GM12865 (cell line): ENCODE data around the gene FBXO47.
"Not testable (repeated sequence)": the region's sequence is repeated elsewhere in the genome, so short reads cannot be mapped to it uniquely, and the experiment has no call there.

Experiments
- DNase-seq: peaks from one replicate; pipeline ENCODE4 v3.0.0; 2010; ENCODE audit warnings: low read depth
- H3K4me3 ChIP-seq: 2 replicates; pipeline ENCODE4 v1.5.1; 2011; ENCODE audit warnings: mild to moderate bottlenecking, low read depth, low read length, control low read depth
- CTCF ChIP-seq: IDR thresholded peaks from 2 replicates; pipeline ENCODE4 v1.5.1; 2011; ENCODE audit warnings: low read length, control low read depth, low read depth, inconsistent platforms; ENCODE audit not compliant: insufficient read depth; ENCODE audit errors: missing control alignments

The FBXO47 gene

GRCh38 chr17:38915639-38915995 is 51.6 kb downstream of the FBXO47 start:
- no peak for DNase-seq
- TF ChIP-seq CTCF, result no peak

GRCh38 chr17:38914741-38915638 is 52.2 kb downstream of the FBXO47 start:
- TF ChIP-seq CTCF, result no peak
- H3K4me3 ChIP-seq, result no peak overlapping the region
- no peak for DNase-seq

More at GRCh38 chr17:38915639-38915995, 51.6 kb downstream of the FBXO47 start:
- no peak overlapping the region for H3K4me3 ChIP-seq

GRCh38 chr17:38912221-38912813 is 54.9 kb downstream of the FBXO47 start:
- H3K4me3 ChIP-seq, result no peak overlapping the region
- no peak for TF ChIP-seq CTCF
- DNase-seq, result no peak

GRCh38 chr17:38911731-38912081 is 55.5 kb downstream of the FBXO47 start:
- not testable (repeated sequence) for DNase-seq, H3K4me3 ChIP-seq

GRCh38 chr17:38911081-38911730 is 56.0 kb downstream of the FBXO47 start:
- no peak for TF ChIP-seq CTCF
- no peak for DNase-seq
- no peak overlapping the region for H3K4me3 ChIP-seq

- no peak for TF ChIP-seq CTCF
- H3K4me3 ChIP-seq, result no peak overlapping the region
- no peak for DNase-seq
These were observed 56.9 kb downstream of the FBXO47 start for GRCh38 chr17:38910325-38910724.

GRCh38 chr17:38908676-38909181 is 58.5 kb downstream of the FBXO47 start:
- TF ChIP-seq CTCF, result no peak

More at GRCh38 chr17:38908676-38909181, 58.5 kb downstream of the FBXO47 start:
- peak; percentile 62 for DNase-seq
- no peak overlapping the region for H3K4me3 ChIP-seq
